Skin of body (tissue), 2 donors: ENCODE results near the gene STC2. TPM values are rescaled to one million over a fixed set of nuclear protein-coding genes. Genes with fewer than 3 reads are reported as not detected.
A peak's percentile ranks its signal among the peaks of the same experiment; 100 is the strongest.
"Not testable (repeated sequence)": the region's sequence is repeated elsewhere in the genome, so short reads cannot be mapped to it uniquely, and the experiment has no call there.

Experiments
- DNase-seq: peaks from one replicate; lab custom pipeline; 2025; lab: John Stamatoyannopoulos, UW
- total RNA-seq: library from RNA; depleted of rRNA; stranded (reverse); fragments of >200 nt; gene quantifications from one replicate; pipeline ENCODE4 v1.2.3, GENCODE V29; 2014

The STC2 gene
- total RNA-seq: 0.69 TPM

- no peak for DNase-seq
These were observed at the start of gene STC2 for GRCh38 chr5:173327948-173328843. Gene STC2 (minus strand): TSS chr5:173328414. CDS start chr5:173328193, 221 bp downstream.

GRCh38 chr5:173371400-173371799 is 43.2 kb upstream of the STC2 start:
- DNase-seq: no peak

- DNase-seq: not testable (repeated sequence)
These were observed 35.2 kb upstream of the STC2 start for GRCh38 chr5:173363406-173363805.

GRCh38 chr5:173355561-173355960 is 27.3 kb upstream of the STC2 start:
- no peak for DNase-seq

- DNase-seq: no peak
These were observed 26.4 kb upstream of the STC2 start for GRCh38 chr5:173354645-173355044.

DNA sequence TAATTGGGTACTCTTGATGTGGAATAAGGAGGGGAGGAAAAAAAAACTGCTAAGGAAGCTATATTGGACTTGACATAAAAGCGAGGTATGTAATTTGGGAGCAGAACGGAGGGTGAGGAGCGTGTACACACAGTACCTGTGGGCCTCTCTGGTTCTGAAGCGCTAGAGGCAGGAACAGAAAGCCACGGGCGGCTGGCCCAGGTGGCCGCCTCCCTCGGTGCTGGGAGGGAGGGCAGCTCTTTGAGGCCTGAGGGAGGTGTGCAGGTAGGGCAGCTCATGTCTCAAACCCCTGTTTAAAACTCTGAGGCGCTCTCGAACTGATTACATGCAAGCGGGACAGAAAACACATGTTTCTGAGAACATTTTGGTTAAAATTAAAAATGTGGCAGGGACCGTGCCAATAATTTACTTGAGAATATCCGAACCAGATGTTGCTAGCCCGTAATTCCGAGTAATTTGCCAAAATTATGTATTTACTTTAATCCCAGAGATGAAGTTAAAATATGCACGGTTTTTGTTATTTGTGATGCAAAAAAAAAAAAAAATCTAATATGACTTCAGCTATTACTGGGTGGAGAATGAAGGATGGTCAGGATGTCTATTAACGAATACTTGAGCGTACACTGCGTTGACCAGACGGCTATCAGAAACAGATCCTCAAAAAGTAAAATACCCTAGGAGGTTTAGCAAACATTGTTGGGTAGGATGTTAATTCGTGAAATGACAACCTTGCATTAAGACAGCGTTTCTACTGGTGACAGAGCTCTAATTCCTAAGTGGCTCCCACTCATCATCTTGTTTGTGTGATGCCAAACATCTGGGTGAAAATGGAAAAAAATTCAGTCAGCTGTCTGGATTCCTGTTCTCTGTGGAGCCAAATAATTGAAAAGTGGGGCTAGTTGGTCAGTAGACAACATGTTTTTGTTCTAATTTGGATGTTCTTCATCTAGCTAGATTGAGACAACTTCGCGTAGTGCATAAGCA is 24.4 kb upstream of the STC2 start:
- peak; percentile 34 for DNase-seq

GRCh38 chr5:173342813-173343755 is 14.9 kb upstream of the STC2 start:
- DNase-seq: no peak

- no peak for DNase-seq
These were observed 13.8 kb upstream of the STC2 start for GRCh38 chr5:173341961-173342430.

- no peak for DNase-seq
These were observed 12.8 kb upstream of the STC2 start for GRCh38 chr5:173340984-173341383.

DNA sequence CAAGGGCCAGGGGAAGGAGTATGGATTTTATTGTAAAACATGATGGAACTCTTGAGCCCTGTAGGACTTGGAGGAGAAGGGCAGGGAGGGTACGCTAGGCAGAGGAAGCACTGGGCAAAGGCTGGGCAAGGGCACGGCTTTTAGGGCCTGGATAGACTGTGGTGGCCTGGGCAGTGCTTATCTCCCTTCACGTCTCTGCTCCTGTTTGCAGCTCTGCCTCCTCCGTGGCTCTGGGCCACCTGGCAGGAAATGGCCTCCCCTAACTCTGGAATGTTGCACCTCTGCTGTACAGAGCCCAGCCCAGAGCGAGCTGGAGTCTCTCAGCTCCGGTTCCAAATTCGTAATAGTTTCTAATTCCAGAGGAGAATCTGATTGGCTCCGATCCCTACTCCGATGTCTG is 12.2 kb upstream of the STC2 start:
- DNase-seq: no peak

DNA sequence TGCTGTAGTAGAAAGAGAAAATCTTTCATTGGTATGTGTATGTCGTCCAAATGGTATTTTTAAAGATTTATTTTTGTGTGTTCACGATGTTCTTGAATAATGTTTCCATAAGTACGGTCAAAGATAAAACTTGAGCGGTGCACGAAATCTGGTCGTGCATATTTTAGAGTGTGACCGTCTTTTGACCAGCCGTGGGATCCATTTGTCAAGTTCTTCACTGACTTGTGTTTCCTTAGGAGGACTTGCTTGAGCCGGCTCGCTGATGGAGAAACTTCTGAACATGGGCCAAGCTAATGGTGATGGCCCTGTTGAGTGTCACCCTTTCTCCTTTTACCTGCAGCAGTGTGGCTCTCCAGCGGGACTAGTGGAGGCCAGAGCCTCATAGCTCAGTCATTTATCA is 11.1 kb upstream of the STC2 start:
- no peak for DNase-seq

DNA sequence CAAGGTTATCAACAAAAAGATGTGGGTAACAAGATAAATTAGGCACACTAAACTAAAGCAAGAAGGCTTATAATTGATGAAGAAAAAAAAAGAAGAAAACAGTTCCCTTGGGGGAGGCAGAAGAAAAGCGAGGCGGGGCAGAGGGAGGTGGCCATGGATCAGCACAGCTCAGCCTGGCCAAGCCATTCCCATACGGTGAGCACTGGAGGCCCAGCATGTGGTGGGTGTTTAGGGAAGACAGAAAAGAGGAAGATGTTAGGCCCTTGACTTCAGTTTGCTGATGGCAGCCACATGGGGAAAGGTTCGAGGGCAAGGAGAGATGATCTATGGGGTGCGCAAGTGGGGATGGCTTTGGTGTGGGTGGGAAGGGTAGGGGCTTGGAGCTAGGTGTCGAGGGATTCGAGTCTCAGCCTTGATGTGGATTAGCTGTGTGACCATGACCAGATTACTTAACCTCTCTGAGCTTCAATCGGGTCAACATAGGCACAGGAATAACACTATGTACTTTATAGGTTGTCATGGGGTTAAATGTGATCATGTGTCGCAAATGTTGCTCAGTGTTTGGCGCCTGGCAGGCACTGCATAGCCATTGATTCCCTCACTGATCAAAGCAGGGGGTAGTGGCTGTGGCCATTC is 10.3 kb upstream of the STC2 start:
- no peak for DNase-seq

DNA sequence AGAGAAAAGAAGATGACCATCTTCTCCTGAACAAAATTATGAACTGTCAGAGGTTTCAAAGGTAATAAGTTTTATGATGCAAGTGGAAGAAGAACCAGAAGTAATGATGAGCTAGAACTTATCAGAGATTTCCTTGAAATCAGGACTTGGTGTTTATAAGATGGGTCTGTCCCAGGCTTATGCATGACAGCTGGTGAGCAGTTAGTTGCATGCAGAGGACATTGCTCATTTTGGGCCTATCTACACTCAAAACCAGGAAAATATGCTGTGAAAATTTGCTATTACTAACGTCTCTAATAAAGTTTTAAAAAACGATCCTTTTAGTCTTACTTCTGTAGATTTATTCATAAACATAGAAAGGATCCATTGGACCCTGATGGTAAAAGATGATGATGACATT is 6.6 kb upstream of the STC2 start:
- DNase-seq: no peak

- no peak for DNase-seq
These were observed 5.9 kb upstream of the STC2 start for GRCh38 chr5:173333925-173334661.

DNA sequence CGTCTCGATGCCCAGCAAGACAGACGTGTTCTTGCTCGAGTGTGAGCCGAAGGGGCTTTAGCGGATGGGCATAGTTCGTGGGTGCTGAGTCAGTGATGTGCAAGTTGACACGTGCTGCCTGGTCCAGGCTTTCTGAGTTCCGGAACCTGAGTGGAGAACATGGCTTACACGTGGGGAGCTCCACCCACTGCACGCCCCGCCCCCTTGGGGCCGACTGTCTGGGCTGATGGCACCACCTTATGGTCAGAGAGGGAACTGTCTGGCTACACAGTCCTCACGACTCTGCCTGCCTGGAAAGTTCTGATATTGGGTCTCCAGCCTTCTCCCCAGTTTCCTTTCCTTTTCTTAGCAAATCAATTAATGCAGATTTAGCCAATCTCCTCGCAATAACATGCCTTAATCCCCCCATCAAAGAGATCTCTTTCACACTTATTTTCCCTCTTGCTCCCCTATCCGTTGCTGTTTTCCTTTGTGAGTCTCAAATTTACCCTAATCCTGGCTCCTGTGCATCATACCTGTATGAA is 3.8 kb upstream of the STC2 start:
- peak; percentile 75 for DNase-seq

DNA sequence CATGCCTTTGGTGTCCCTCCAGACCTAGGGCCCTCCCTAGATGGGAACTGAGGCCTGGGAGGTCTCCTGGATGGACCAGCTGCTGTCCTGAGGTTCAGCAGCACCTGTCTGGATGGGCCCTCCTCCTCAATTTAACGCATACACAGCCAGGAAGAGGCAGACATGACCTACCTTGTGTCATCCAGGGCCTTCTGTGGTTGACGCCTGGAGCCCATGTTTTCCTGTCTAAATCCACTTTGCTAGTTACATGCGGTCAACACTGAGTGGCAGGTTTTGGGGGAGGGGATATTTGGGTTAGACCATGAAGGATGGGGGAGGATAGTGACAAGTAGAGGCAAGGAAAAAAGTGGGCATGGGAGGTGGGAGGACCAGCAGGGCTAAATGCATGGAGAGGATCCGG is 3.1 kb upstream of the STC2 start:
- DNase-seq: no peak

- no peak for DNase-seq
These were observed 2.4 kb upstream of the STC2 start for GRCh38 chr5:173330338-173331206.
